ENCODE results near the gene MAGEA6. TPM values are rescaled to one million over a fixed set of nuclear protein-coding genes. Genes with fewer than 3 reads are reported as not detected.
"Not testable (repeated sequence)": the region's sequence is repeated elsewhere in the genome, so short reads cannot be mapped to it uniquely, and the experiment has no call there.

MAGEA6 gene
- total RNA-seq, 4 donors from 2014 or later, result not detected

GRCh38 chrX:152753686-152754650, 15.5 kb downstream of the MAGEA6 start, which contains the start of gene MAGEA2:
MAGEA2 (minus strand) TSS chrX:152753842; CDS start chrX:152751363, 2,479 bp downstream.
- not testable (repeated sequence) for H3K27me3 ChIP-seq; H3K36me3 ChIP-seq; H3K9me3 ChIP-seq; H3K27ac ChIP-seq; DNase-seq (ENCODE audit: low spot score in 2 of 2); H3K4me3 ChIP-seq; H3K4me1 ChIP-seq
- no CpG with 5 or more reads among the region's 35 CpGs for WGBS, 2 donors

- no peaks in the 10 kb centered on the region for H3K4me1 ChIP-seq
- no peak overlapping the region for H3K27ac ChIP-seq
- H3K27me3 ChIP-seq, result no peaks in the 10 kb centered on the region
- no peak for TF ChIP-seq POLR2A (IDR thresholded peaks at IDR 0.05)
- TF ChIP-seq CTCF (IDR thresholded peaks at IDR 0.05), result no peak
- TF ChIP-seq EP300 (IDR thresholded peaks at IDR 0.05), result no peak
- H3K4me3 ChIP-seq, result no peak overlapping the region
- H3K9me3 ChIP-seq, result no peaks in the 10 kb centered on the region
- DNase-seq (ENCODE audit: low spot score in 2 of 2), result no peak
- no peaks in the 10 kb centered on the region for H3K36me3 ChIP-seq
- WGBS, 2 donors, result 77 to 91% methylated on average over 5 of the region's 5 CpGs
These were observed 30.9 kb downstream of the MAGEA6 start for GRCh38 chrX:152738560-152738959.

GRCh38 chrX:152736528-152736927, 33.0 kb downstream of the MAGEA6 start:
- H3K27ac ChIP-seq; H3K36me3 ChIP-seq; H3K9me3 ChIP-seq; H3K27me3 ChIP-seq; DNase-seq (ENCODE audit: low spot score in 2 of 2); H3K4me1 ChIP-seq; H3K4me3 ChIP-seq: not testable (repeated sequence)
- 77 to 85% methylated on average over 10 to 12 of the region's 12 CpGs for WGBS, 2 donors

- no peak for DNase-seq (ENCODE audit: low spot score in 2 of 2)
- no peak overlapping the region for H3K27ac ChIP-seq
- no peaks in the 10 kb centered on the region for H3K27me3 ChIP-seq
- WGBS, 2 donors, result 85% methylated on average over 11 of the region's 12 CpGs; no CpG with 5 or more reads in 1 of the 2 donors
- no peaks in the 10 kb centered on the region for H3K36me3 ChIP-seq
- H3K9me3 ChIP-seq, result no peaks in the 10 kb centered on the region
- TF ChIP-seq POLR2A (IDR thresholded peaks at IDR 0.05), result no peak
- TF ChIP-seq EP300 (IDR thresholded peaks at IDR 0.05), result no peak
- no peak for TF ChIP-seq CTCF (IDR thresholded peaks at IDR 0.05)
- H3K4me3 ChIP-seq, result no peak overlapping the region
- H3K4me1 ChIP-seq, result no peaks in the 10 kb centered on the region
These were observed 33.5 kb downstream of the MAGEA6 start for GRCh38 chrX:152735860-152736511.

- Histone ChIP-seq H3K4me3 (no peak overlapping the region), H3K9me3 (no peaks in the 10 kb centered on the region), H3K36me3 (no peaks in the 10 kb centered on the region), H3K27ac (no peak overlapping the region), H3K4me1 (no peaks in the 10 kb centered on the region), H3K27me3 (no peaks in the 10 kb centered on the region)
- no peak for DNase-seq (ENCODE audit: low spot score in 2 of 2)
- TF ChIP-seq POLR2A (IDR thresholded peaks at IDR 0.05) (no peak), CTCF (IDR thresholded peaks at IDR 0.05) (no peak), EP300 (IDR thresholded peaks at IDR 0.05) (no peak)
- 71% methylated on average over 2 of the region's 2 CpGs; no CpG with 5 or more reads in 1 of the 2 donors for WGBS, 2 donors
These were observed 34.4 kb downstream of the MAGEA6 start for GRCh38 chrX:152735101-152735500.

- not testable (repeated sequence) for H3K27ac ChIP-seq; DNase-seq (ENCODE audit: low spot score in 2 of 2); H3K36me3 ChIP-seq; H3K4me1 ChIP-seq; H3K4me3 ChIP-seq; H3K27me3 ChIP-seq; H3K9me3 ChIP-seq
- 92% methylated on average over 5 to 20 of the region's 22 CpGs for WGBS, 2 donors
These were observed 35.2 kb downstream of the MAGEA6 start for GRCh38 chrX:152734143-152734858.
